ENCODE data around the gene KIRREL3. TPM values are rescaled to one million over a fixed set of nuclear protein-coding genes. Genes with fewer than 3 reads are reported as not detected.

Gene KIRREL3
- total RNA-seq, 2 experiments from 2014 or later: not detected

GRCh38 chr11:126993599-126993998, 7.0 kb downstream of the KIRREL3 start:
- H3K9me3 Mint-ChIP-seq (ENCODE audit: insufficient read depth): no peaks in the 10 kb centered on the region
- H3K4me1 Mint-ChIP-seq (ENCODE audit: low read depth): no peaks in the 10 kb centered on the region
- peaks cover 10% of the 10 kb centered on the region for H3K27me3 Mint-ChIP-seq (ENCODE audit: low read depth)
- no peak for ATAC-seq
- ChIA-PET POLR2A (no interaction called here), CTCF (interaction anchor here (1.6 kb wide), 1 partner anchor 553 kb away, joined by 3 read pairs; no protein-coding TSS in a partner anchor)
- no peak for DNase-seq
- H3K36me3 Mint-ChIP-seq (ENCODE audit: low read depth): no peaks in the 10 kb centered on the region
- H3K27ac Mint-ChIP-seq: no peak overlapping the region
- H3K4me3 Mint-ChIP-seq: no peak overlapping the region

GRCh38 chr11:126992804-126993111, 7.8 kb downstream of the KIRREL3 start:
- Mint-ChIP-seq H3K4me3 (no peak overlapping the region), H3K4me1 (ENCODE audit: low read depth) (no peaks in the 10 kb centered on the region), H3K9me3 (ENCODE audit: insufficient read depth) (no peaks in the 10 kb centered on the region), H3K27ac (no peak overlapping the region), H3K27me3 (ENCODE audit: low read depth) (peaks cover 10% of the 10 kb centered on the region), H3K36me3 (ENCODE audit: low read depth) (no peaks in the 10 kb centered on the region)
- DNase-seq (no peak), ATAC-seq (no peak)
- CTCF ChIA-PET: interaction anchor here (1.5 kb wide), 1 partner anchor 385 kb away, joined by 6 read pairs; no protein-coding TSS in a partner anchor
- POLR2A ChIA-PET: no interaction called here

GRCh38 chr11:126992065-126992803, 8.3 kb downstream of the KIRREL3 start:
- Mint-ChIP-seq H3K4me3 (no peak overlapping the region), H3K27me3 (ENCODE audit: low read depth) (peaks cover 12% of the 10 kb centered on the region)
- ATAC-seq: no peak

GRCh38 chr11:126991596-126991995, 9.0 kb downstream of the KIRREL3 start:
- DNase-seq: no peak
- peaks cover 11% of the 10 kb centered on the region for H3K27me3 Mint-ChIP-seq (ENCODE audit: low read depth)
- H3K36me3 Mint-ChIP-seq (ENCODE audit: low read depth): no peaks in the 10 kb centered on the region
- no peak for ATAC-seq
- ChIA-PET POLR2A (no interaction called here), CTCF (interaction anchor here (1.4 to 4.6 kb wide), 4 partner anchors 30 to 384 kb away, joined by 3 to 25 read pairs (median 5); no protein-coding TSS in a partner anchor)
- no peak overlapping the region for H3K27ac Mint-ChIP-seq
- H3K9me3 Mint-ChIP-seq (ENCODE audit: insufficient read depth): no peaks in the 10 kb centered on the region
- H3K4me1 Mint-ChIP-seq (ENCODE audit: low read depth): no peaks in the 10 kb centered on the region
- H3K4me3 Mint-ChIP-seq: no peak overlapping the region

More at GRCh38 chr11:126992065-126992803, 8.3 kb downstream of the KIRREL3 start:
- POLR2A ChIA-PET: no interaction called here
- no peak overlapping the region for H3K27ac Mint-ChIP-seq
- DNase-seq: no peak
- H3K9me3 Mint-ChIP-seq (ENCODE audit: insufficient read depth): no peaks in the 10 kb centered on the region
- no peaks in the 10 kb centered on the region for H3K36me3 Mint-ChIP-seq (ENCODE audit: low read depth)
- CTCF ChIA-PET: interaction anchor here (1.5 kb wide), 1 partner anchor 385 kb away, joined by 6 read pairs; no protein-coding TSS in a partner anchor
- H3K4me1 Mint-ChIP-seq (ENCODE audit: low read depth): no peaks in the 10 kb centered on the region

GRCh38 chr11:126990716-126991480, 9.7 kb downstream of the KIRREL3 start:
- CTCF ChIA-PET: interaction anchor here (0.8 to 4.6 kb wide), 10 partner anchors 7 to 550 kb away, joined by 3 to 25 read pairs (median 4); no protein-coding TSS in a partner anchor
- H3K27me3 Mint-ChIP-seq (ENCODE audit: low read depth): peaks cover 7% of the 10 kb centered on the region
- no peaks in the 10 kb centered on the region for H3K36me3 Mint-ChIP-seq (ENCODE audit: low read depth)
- H3K9me3 Mint-ChIP-seq (ENCODE audit: insufficient read depth): no peaks in the 10 kb centered on the region
- H3K4me3 Mint-ChIP-seq: no peak overlapping the region
- no peak for DNase-seq
- POLR2A ChIA-PET: no interaction called here
- no peak for ATAC-seq
- H3K27ac Mint-ChIP-seq: no peak overlapping the region
- no peaks in the 10 kb centered on the region for H3K4me1 Mint-ChIP-seq (ENCODE audit: low read depth)

GRCh38 chr11:126989942-126990715, 10.4 kb downstream of the KIRREL3 start:
- DNase-seq (peak; percentile 66), ATAC-seq (peak; percentile 81)
- ChIA-PET CTCF (interaction anchor here (0.8 to 4.6 kb wide), 10 partner anchors 8 to 549 kb away, joined by 3 to 25 read pairs (median 4); no protein-coding TSS in a partner anchor), POLR2A (no interaction called here)
- Mint-ChIP-seq H3K9me3 (ENCODE audit: insufficient read depth) (no peaks in the 10 kb centered on the region), H3K36me3 (ENCODE audit: low read depth) (no peaks in the 10 kb centered on the region), H3K4me1 (ENCODE audit: low read depth) (no peaks in the 10 kb centered on the region), H3K27ac (no peak overlapping the region), H3K27me3 (ENCODE audit: low read depth) (peaks cover 7% of the 10 kb centered on the region), H3K4me3 (no peak overlapping the region)

- ChIA-PET CTCF (interaction anchor here (1.2 to 4.6 kb wide), 2 partner anchors 19 to 272 kb away, joined by 3 to 25 read pairs; no protein-coding TSS in a partner anchor), POLR2A (no interaction called here)
- no peaks in the 10 kb centered on the region for H3K36me3 Mint-ChIP-seq (ENCODE audit: low read depth)
- H3K27me3 Mint-ChIP-seq (ENCODE audit: low read depth): peaks cover 7% of the 10 kb centered on the region
- DNase-seq: no peak
- H3K9me3 Mint-ChIP-seq (ENCODE audit: insufficient read depth): no peaks in the 10 kb centered on the region
- no peaks in the 10 kb centered on the region for H3K4me1 Mint-ChIP-seq (ENCODE audit: low read depth)
- H3K4me3 Mint-ChIP-seq: no peak overlapping the region
- H3K27ac Mint-ChIP-seq: no peak overlapping the region
- no peak for ATAC-seq
These were observed 11.9 kb downstream of the KIRREL3 start for GRCh38 chr11:126988655-126989054.

- CTCF ChIA-PET: interaction anchor here (1.5 kb wide), 1 partner anchor 9 kb away, joined by 3 read pairs; no protein-coding TSS in a partner anchor
- Mint-ChIP-seq H3K4me1 (ENCODE audit: low read depth) (no peaks in the 10 kb centered on the region), H3K4me3 (no peak overlapping the region), H3K9me3 (ENCODE audit: insufficient read depth) (no peaks in the 10 kb centered on the region), H3K27me3 (ENCODE audit: low read depth) (peaks cover 3% of the 10 kb centered on the region), H3K27ac (no peak overlapping the region), H3K36me3 (ENCODE audit: low read depth) (no peaks in the 10 kb centered on the region)
- POLR2A ChIA-PET: no interaction called here
- DNase-seq (no peak), ATAC-seq (no peak)
These were observed 18.9 kb downstream of the KIRREL3 start for GRCh38 chr11:126981635-126982034.

GRCh38 chr11:126978911-126979310, 21.7 kb downstream of the KIRREL3 start:
- DNase-seq: no peak
- POLR2A ChIA-PET: no interaction called here
- Mint-ChIP-seq H3K4me3 (no peak overlapping the region), H3K27me3 (ENCODE audit: low read depth) (peaks cover 3% of the 10 kb centered on the region), H3K4me1 (ENCODE audit: low read depth) (no peaks in the 10 kb centered on the region), H3K27ac (no peak overlapping the region), H3K9me3 (ENCODE audit: insufficient read depth) (no peaks in the 10 kb centered on the region), H3K36me3 (ENCODE audit: low read depth) (no peaks in the 10 kb centered on the region)
- no peak for ATAC-seq
- CTCF ChIA-PET: interaction anchor here (0.9 kb wide), 1 partner anchor 12 kb away, joined by 4 read pairs; no protein-coding TSS in a partner anchor

GRCh38 chr11:126978165-126978564, 22.4 kb downstream of the KIRREL3 start:
- H3K27me3 Mint-ChIP-seq (ENCODE audit: low read depth): peaks cover 3% of the 10 kb centered on the region
- CTCF ChIA-PET: interaction anchor here (1.2 kb wide), 1 partner anchor 13 kb away, joined by 3 read pairs; no protein-coding TSS in a partner anchor
- no peaks in the 10 kb centered on the region for H3K36me3 Mint-ChIP-seq (ENCODE audit: low read depth)
- no peak overlapping the region for H3K27ac Mint-ChIP-seq
- ATAC-seq: no peak
- no peaks in the 10 kb centered on the region for H3K4me1 Mint-ChIP-seq (ENCODE audit: low read depth)
- no peak for DNase-seq
- POLR2A ChIA-PET: no interaction called here
- H3K4me3 Mint-ChIP-seq: no peak overlapping the region
- no peaks in the 10 kb centered on the region for H3K9me3 Mint-ChIP-seq (ENCODE audit: insufficient read depth)

GRCh38 chr11:126973051-126973450, 27.5 kb downstream of the KIRREL3 start:
- no peaks in the 10 kb centered on the region for H3K4me1 Mint-ChIP-seq (ENCODE audit: low read depth)
- no peak overlapping the region for H3K4me3 Mint-ChIP-seq
- ATAC-seq (no peak), DNase-seq (no peak)
- no peaks in the 10 kb centered on the region for H3K9me3 Mint-ChIP-seq (ENCODE audit: insufficient read depth)
- peaks cover 10% of the 10 kb centered on the region for H3K27me3 Mint-ChIP-seq (ENCODE audit: low read depth)
- H3K36me3 Mint-ChIP-seq (ENCODE audit: low read depth): no peaks in the 10 kb centered on the region
- ChIA-PET POLR2A (no interaction called here), CTCF (no interaction called here)
- H3K27ac Mint-ChIP-seq: no peak overlapping the region

All from activated CD8-positive, alpha-beta T cell treated with anti-CD3 and anti-CD28 coated beads, Interleukin-2, amount 10 ng/mL, durations not matched to agents 7 days and 5 days (primary cell).